HG03575 (cell line): ENCODE results near the gene PVR.

Experiments
- ATAC-seq: cut with Tn5 transposase; IDR thresholded peaks from one replicate; pipeline ENCODE4 v1.9.1; 2021; ENCODE audit not compliant: unreplicated experiment, insufficient number of reproducible peaks, low FRiP score; ENCODE audit errors: extremely low read depth

Gene PVR

GRCh38 chr19:44687888-44688287, 44.2 kb downstream of the PVR start:
- ATAC-seq, result no peak

- no peak for ATAC-seq
Measured at GRCh38 chr19:44689290-44690130, 45.8 kb downstream of the PVR start.

- ATAC-seq, result no peak
Measured at GRCh38 chr19:44690131-44690440, 46.4 kb downstream of the PVR start.

GRCh38 chr19:44692379-44692721, 48.6 kb downstream of the PVR start:
- no peak for ATAC-seq

- ATAC-seq, result no peak
Measured at GRCh38 chr19:44694184-44694579, 50.5 kb downstream of the PVR start.

GRCh38 chr19:44696939-44697669, 53.4 kb downstream of the PVR start:
- no peak for ATAC-seq

- ATAC-seq, result no peak
Measured at GRCh38 chr19:44697670-44698034, 53.9 kb downstream of the PVR start.

- ATAC-seq, result no peak
Measured at GRCh38 chr19:44698492-44699201, 54.9 kb downstream of the PVR start, which contains the start of gene CEACAM16. Gene CEACAM16 (plus strand): TSS chr19:44699151. CDS start chr19:44701457, 2,306 bp downstream.

- no peak for ATAC-seq
Measured at GRCh38 chr19:44700547-44700946, 56.8 kb downstream of the PVR start.

GRCh38 chr19:44701228-44701627, 57.5 kb downstream of the PVR start:
- ATAC-seq, result no peak

- ATAC-seq, result no peak
Measured at GRCh38 chr19:44702551-44703176, 59.0 kb downstream of the PVR start.

GRCh38 chr19:44703336-44704078, 59.8 kb downstream of the PVR start:
- ATAC-seq, result no peak

- no peak for ATAC-seq
Measured at GRCh38 chr19:44704982-44705381, 61.3 kb downstream of the PVR start.

GRCh38 chr19:44705502-44706010, 61.8 kb downstream of the PVR start:
- ATAC-seq, result no peak

- no peak for ATAC-seq
Measured at GRCh38 chr19:44706506-44707236, 63.0 kb downstream of the PVR start.

- no peak for ATAC-seq
Measured at GRCh38 chr19:44707794-44708193, 64.1 kb downstream of the PVR start.

GRCh38 chr19:44708940-44709339, 65.2 kb downstream of the PVR start:
- ATAC-seq, result no peak
